Activated naive CD8-positive, alpha-beta T cell (primary cell): ENCODE data around the gene HORMAD2.
A peak's percentile ranks its signal among the peaks of the same experiment; 100 is the strongest.
"Not testable (repeated sequence)": the region's sequence is repeated elsewhere in the genome, so short reads cannot be mapped to it uniquely, and the experiment has no call there.

ENCODE experiments used
- H3K27ac Mint-ChIP-seq: one replicate; pipeline ENCODE4 v1.8.0; 2021; ENCODE audit warnings: mixed read lengths
- H3K27me3 Mint-ChIP-seq: one replicate; pipeline ENCODE4 v1.8.0; 2021; ENCODE audit warnings: mixed read lengths
- H3K36me3 Mint-ChIP-seq: one replicate; pipeline ENCODE4 v1.8.0; 2021; ENCODE audit warnings: mixed read lengths
- H3K4me1 Mint-ChIP-seq: one replicate; pipeline ENCODE4 v1.8.0; 2021; ENCODE audit warnings: low read depth, mixed read lengths
- H3K4me3 Mint-ChIP-seq: one replicate; pipeline ENCODE4 v1.8.0; 2021; ENCODE audit warnings: mild to moderate bottlenecking, mixed read lengths
- H3K9me3 Mint-ChIP-seq: one replicate; pipeline ENCODE4 v1.8.0; 2021; ENCODE audit warnings: low read depth, mixed read lengths

HORMAD2 gene

DNA sequence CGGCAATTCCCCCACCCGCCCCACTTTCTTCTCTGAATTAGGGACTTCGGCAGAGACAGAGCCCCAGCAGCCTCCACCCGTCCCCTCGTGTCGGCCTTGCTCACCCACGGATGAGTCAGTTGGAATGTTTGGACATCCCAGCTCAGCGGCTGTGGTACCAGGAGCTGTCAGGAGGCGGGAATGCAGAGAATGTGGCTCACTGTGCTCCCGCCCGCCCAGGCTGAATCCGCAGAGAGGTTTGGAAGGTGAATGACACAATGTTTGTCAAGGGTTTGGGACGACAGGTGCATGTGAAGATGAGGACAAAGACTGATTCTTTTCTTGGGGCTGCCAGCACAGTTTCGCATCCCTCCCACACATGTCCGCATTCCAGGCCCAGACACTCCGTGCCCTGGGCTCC, 126.7 kb downstream of the HORMAD2 start:
- no peaks in the 10 kb centered on the region for H3K9me3 Mint-ChIP-seq
- no peaks in the 10 kb centered on the region for H3K27me3 Mint-ChIP-seq
- H3K27ac Mint-ChIP-seq: no peak overlapping the region
- H3K4me3 Mint-ChIP-seq: no peak overlapping the region
- H3K4me1 Mint-ChIP-seq: no peaks in the 10 kb centered on the region
- H3K36me3 Mint-ChIP-seq: no peaks in the 10 kb centered on the region

DNA sequence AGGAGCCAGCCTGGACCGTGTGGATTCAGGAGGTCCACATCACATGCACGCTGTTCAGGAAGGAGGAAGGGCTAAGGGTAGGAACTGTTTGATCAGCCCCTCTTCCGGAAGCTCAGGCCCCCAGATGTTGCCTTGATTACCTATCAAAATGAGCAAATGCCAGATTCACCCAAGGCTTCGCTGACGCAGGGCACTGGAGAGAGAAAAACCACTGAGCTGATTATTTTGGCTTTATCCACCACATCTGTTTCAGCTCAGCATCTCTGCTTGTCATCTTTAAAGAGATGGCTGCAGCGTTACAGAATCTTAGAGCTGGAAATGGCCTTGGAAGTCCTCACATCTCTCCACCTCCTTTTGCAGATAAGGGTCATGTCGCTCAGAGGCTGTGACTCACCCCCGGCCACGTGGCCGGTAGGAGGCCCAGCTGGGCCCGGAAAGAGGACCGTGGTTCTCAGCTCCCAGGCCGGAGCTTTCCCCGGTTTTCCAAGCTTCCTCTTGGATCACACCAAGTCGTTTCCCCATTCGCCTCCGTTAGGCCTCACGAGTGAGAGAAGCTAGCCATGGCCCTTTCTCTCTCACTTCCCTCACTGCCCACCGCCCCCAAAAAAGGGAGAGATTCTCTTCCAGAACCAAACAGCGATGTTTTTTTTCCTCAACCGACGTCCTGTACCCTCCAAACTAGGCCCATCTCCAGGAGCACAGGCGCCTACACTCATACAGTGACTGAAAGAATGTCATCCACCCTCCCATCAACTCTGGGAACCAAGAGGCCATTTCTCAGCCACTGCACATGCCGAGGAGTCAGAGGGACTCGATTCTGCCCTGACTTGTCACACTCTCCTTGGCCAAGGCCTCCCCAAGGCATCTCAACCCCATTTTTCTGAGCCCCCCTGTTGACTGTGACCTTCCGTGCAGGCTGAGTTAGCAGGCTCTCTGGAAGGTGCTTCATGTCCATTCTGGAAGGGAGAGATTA, 128.7 kb downstream of the HORMAD2 start:
- no peaks in the 10 kb centered on the region for H3K36me3 Mint-ChIP-seq
- peaks cover 8% of the 10 kb centered on the region for H3K4me1 Mint-ChIP-seq
- H3K4me3 Mint-ChIP-seq: no peak overlapping the region
- H3K27ac Mint-ChIP-seq: no peak overlapping the region
- H3K27me3 Mint-ChIP-seq: no peaks in the 10 kb centered on the region
- H3K9me3 Mint-ChIP-seq: no peaks in the 10 kb centered on the region

DNA sequence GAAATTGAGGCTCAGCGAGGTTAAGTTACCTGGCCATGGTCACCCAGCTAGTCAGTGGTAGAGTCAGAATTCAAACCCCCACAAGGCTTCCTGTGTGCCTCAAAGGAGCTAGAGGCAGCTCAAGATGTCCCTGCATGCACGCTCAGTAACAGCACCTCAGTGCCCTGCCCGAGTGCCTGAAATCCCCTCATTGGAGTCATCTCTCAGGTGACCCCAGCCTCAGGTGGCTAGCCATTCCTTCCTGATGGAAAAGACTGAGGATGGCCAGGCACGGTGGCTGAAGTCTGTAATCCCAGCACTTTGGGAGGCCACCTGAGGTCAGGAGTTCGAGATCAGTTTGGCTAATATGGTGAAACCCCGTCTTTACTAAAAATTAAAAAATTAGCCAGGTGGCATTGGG, 129.4 kb downstream of the HORMAD2 start:
- Mint-ChIP-seq H3K27me3 (no peaks in the 10 kb centered on the region), H3K9me3 (no peaks in the 10 kb centered on the region), H3K27ac (no peak overlapping the region), H3K4me3 (no peak overlapping the region), H3K36me3 (no peaks in the 10 kb centered on the region), H3K4me1 (peaks cover 8% of the 10 kb centered on the region)

DNA sequence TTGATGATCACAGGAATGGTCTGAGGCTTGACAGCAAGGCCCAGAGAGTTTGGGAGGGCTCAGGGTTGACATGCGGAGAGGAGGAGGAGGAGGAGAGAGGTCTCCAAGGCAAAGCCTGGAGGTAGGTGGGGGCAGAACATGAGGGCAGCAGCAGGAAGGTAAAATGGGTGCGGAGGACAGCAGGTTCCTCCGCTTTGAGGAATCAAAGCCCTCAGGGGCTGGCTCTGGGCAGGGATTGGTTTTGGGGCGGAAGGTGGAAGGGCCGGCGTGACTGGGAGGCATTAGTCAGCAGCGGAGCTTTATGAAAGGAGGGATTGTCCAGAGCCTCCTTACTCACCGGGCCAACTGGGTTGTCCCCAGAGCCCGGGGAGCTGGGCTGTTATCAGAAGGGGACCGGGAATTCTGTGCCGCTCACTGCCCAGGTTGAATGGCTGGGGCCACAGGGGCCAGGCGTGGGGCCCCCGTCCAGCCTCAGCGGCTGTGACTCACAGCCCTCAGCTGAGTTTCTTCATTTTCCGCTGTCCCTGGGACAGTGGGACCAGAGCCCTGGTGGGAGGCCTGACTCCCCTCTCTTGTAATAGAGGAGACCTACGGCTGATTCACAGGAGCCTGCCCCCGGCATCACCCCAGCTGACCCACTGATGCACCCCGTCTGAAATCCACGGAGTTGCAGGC, 130.1 kb downstream of the HORMAD2 start:
- peaks cover 8% of the 10 kb centered on the region for H3K4me1 Mint-ChIP-seq
- no peaks in the 10 kb centered on the region for H3K9me3 Mint-ChIP-seq
- no peaks in the 10 kb centered on the region for H3K36me3 Mint-ChIP-seq
- H3K27me3 Mint-ChIP-seq: no peaks in the 10 kb centered on the region
- H3K4me3 Mint-ChIP-seq: no peak overlapping the region
- no peak overlapping the region for H3K27ac Mint-ChIP-seq

DNA sequence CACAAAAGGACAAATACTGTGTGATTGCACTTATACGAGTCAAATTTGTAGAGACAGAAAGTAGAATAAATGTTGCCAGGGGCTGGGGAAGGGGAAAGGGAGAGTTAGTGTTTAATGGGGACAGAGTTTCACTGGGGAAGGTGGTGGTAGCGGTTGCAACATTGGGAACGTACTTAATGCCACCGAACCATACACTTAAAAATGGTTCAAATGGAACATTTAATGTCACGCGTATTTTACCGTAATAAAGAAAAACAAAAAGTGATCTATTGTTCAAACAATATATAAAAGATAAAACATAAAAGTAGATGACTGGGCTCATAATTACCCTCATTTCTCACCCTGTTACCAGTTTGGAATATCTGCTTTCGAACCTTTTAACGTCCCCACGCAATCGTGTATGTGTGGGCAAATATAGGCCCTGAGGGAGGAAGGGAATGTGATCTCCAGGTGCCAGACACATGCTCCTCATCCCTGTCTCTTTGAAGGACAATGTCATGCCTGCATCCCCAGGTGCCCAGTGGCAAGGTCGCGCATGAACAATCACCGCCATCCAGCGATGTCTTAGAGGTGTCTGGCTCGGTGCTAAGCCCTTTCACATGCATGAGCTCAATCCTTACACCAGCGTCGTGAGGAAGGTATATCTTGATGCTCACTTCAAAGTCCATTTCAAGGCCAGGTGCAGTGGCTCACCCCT, 131.0 kb downstream of the HORMAD2 start:
- H3K4me1 Mint-ChIP-seq: peaks cover 8% of the 10 kb centered on the region
- H3K9me3 Mint-ChIP-seq: no peaks in the 10 kb centered on the region
- H3K27ac Mint-ChIP-seq: no peak overlapping the region

DNA sequence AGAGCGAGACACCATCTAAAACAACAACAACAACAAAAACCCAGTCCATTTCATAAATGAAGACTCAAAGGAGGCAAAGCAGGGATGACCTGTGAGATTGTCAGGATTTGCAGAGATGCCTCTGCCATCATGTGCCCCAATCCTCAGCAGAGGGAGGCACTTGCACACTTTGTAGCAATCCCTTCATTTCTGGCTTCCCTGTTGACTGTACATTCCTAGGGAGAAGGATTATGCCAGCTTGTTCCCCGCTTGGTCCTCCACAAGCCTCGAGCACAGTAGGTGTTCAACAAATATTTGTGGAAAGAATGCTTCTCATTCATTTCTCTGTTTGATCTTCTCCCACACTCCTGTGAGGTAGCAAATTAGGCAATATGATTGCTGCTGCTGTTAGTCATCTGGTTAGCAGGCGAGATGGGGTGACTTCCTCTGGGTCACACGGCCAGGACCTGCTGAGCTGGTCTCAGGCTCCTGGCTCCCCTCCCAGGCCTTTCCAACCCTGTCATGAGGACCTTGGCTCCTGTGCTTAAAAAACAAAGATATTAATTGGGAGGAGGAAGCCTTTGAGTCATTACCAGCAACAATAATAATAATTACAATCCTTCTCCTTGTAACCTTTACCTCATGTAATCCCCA, 132.2 kb downstream of the HORMAD2 start:
- H3K27me3 Mint-ChIP-seq: no peaks in the 10 kb centered on the region
- no peak overlapping the region for H3K4me3 Mint-ChIP-seq
- H3K9me3 Mint-ChIP-seq: no peaks in the 10 kb centered on the region
- no peak overlapping the region for H3K27ac Mint-ChIP-seq
- H3K36me3 Mint-ChIP-seq: no peaks in the 10 kb centered on the region
- peaks cover 8% of the 10 kb centered on the region for H3K4me1 Mint-ChIP-seq

More for the DNA sequence above, 131.0 kb downstream of the HORMAD2 start:
- no peaks in the 10 kb centered on the region for H3K36me3 Mint-ChIP-seq
- H3K4me3 Mint-ChIP-seq: no peak overlapping the region
- no peaks in the 10 kb centered on the region for H3K27me3 Mint-ChIP-seq

DNA sequence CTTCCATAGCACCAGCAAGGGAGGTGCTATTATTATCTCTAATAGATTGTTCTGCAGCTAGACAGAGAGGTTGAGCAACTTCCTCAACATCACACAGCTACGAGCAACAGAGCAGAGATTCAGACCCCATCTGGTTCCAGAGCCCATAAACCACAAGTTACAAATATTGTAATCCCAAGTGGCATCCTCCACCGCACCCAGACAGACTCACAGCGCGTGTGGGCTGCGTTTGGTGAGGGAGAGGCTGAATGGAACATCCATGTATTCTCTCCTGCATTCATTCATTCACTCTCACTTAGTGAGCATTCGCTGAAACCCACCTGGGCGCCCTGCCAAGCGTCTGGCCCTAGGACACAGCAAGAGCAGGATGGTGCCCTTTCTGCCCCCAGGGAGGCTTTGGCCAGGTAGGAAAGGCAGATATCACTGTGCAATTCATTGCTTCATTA, 132.8 kb downstream of the HORMAD2 start:
- no peaks in the 10 kb centered on the region for H3K36me3 Mint-ChIP-seq
- no peak overlapping the region for H3K4me3 Mint-ChIP-seq
- H3K4me1 Mint-ChIP-seq: peaks cover 8% of the 10 kb centered on the region
- no peaks in the 10 kb centered on the region for H3K27me3 Mint-ChIP-seq
- no peaks in the 10 kb centered on the region for H3K9me3 Mint-ChIP-seq
- no peak overlapping the region for H3K27ac Mint-ChIP-seq

DNA sequence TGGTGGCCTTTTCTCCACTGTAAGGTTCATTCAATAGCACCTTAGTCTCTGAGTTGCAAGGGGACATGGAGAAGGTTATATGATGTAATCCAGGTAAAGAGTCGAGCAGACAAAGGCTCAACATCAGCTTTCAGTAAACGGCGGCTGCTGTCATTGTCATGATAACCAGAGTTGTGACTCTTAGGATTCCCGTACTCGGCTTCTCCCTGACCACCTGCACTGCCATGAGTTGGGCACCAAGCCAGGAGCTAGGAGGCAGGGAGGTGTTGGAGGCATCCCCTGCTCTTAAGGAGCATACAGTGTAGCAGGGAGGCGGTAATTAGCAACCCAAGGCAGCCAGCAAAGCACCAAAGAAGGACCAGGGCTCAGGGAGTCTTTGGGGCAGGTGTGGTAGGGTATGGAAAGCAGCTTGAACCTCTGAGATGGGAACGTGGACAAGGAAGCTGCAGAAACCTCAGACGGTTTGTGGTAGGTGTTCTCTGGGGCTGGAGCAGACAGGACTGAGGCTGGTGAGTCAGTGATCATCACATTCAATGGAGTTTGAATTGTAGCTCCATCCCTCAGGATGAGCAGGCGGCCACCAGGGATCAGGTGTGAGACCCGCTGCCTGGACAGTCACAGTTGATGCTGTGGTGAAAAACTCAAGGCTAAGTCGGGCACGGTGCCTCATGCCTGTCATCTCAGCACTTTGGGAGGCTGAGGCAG, 134.6 kb downstream of the HORMAD2 start:
- Mint-ChIP-seq H3K4me1 (peaks cover 14% of the 10 kb centered on the region), H3K27ac (no peak overlapping the region)

DNA sequence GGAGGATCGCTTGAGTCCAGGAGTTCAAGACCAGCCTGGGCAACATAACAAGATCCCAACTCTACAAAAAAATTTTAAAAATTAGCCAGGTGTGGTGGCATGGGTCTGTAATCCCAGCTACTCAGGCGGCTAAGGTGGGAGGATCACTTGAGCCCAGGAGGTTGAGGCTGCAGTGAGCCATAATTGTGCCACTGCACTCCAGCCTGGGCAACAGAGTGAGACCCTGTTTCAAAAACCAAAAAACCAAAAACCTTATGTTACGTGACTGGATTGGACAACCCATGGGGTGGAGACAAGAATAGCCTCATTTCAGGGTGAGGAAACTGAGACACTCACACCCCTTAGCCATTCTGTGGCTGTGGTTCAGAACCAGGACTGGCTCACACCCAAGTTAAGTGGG, 136.0 kb downstream of the HORMAD2 start:
- not testable (repeated sequence) for H3K27ac Mint-ChIP-seq, H3K27me3 Mint-ChIP-seq, H3K9me3 Mint-ChIP-seq, H3K4me3 Mint-ChIP-seq, H3K36me3 Mint-ChIP-seq
- H3K4me1 Mint-ChIP-seq: peaks cover 28% of the 10 kb centered on the region

More for the DNA sequence above, 134.6 kb downstream of the HORMAD2 start:
- Mint-ChIP-seq H3K27me3 (no peaks in the 10 kb centered on the region), H3K4me3 (no peak overlapping the region), H3K9me3 (no peaks in the 10 kb centered on the region), H3K36me3 (no peaks in the 10 kb centered on the region)

DNA sequence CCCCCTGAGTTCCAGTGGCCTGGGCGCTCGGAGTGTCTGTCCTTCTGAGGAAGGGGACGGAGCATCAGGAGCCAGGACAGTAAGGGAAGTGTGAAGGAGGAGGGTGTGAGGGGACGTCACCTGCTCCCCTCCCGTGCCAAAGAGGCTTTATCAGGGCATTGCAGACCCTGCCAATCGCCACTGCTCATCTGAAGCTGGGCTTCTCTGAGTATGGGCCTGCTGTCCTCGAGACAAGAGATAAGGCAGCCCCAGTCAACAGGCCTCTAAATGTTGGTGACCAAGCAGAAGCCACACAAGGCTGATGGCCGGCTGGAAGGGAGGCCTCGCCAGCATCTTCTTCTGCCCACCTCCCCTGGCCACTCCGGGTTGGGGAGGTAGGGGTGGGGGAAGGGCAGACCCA, 136.4 kb downstream of the HORMAD2 start:
- Mint-ChIP-seq H3K4me3 (no peak overlapping the region), H3K27ac (no peak overlapping the region), H3K4me1 (peaks cover 32% of the 10 kb centered on the region), H3K36me3 (no peaks in the 10 kb centered on the region), H3K9me3 (no peaks in the 10 kb centered on the region), H3K27me3 (no peaks in the 10 kb centered on the region)

DNA sequence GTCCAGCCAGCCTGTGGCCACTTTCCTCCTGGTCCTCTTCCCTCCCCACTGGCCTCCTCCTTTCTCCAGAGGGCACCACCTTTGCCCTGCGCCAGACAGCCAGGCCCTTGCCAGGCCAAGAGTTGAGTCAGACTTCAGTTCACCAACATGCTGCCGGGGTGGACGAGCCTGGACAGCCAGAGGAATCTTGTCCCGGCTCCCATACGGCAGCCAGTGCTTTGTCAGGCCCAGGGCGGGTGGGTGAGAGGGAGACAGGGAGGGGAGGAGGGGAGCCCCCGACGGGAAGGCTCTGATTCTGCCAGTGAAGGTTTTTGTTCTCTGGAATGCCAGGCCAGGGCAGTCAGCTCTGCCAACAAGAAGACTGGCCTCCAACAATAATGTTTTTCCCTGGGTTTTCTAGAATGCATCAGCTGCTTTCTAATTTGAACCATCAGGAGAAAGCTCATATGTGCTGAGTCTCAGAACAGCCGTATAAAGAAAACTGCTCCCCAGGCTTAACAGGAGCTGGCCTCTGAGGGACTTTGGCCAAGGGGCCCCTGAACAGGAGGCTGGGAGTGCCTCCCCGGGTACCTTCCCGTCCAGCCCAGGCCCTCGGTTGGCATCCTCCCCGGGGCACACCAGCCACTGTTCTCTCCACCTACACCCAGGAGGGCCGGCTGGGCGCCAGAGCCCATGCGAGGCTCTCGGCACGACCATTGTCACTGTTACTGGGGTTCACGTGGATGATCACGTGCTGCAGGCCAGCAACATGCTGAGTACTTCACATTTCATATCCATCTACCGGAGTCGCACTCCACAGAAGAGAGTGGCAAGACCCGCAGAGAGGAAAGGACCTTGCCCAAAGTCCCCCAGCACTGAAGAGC, 137.7 kb downstream of the HORMAD2 start:
- Mint-ChIP-seq H3K9me3 (no peaks in the 10 kb centered on the region), H3K27ac (peak overlapping the region; percentile 10), H3K27me3 (no peaks in the 10 kb centered on the region), H3K4me1 (peaks cover 33% of the 10 kb centered on the region), H3K4me3 (no peak overlapping the region), H3K36me3 (no peaks in the 10 kb centered on the region)

DNA sequence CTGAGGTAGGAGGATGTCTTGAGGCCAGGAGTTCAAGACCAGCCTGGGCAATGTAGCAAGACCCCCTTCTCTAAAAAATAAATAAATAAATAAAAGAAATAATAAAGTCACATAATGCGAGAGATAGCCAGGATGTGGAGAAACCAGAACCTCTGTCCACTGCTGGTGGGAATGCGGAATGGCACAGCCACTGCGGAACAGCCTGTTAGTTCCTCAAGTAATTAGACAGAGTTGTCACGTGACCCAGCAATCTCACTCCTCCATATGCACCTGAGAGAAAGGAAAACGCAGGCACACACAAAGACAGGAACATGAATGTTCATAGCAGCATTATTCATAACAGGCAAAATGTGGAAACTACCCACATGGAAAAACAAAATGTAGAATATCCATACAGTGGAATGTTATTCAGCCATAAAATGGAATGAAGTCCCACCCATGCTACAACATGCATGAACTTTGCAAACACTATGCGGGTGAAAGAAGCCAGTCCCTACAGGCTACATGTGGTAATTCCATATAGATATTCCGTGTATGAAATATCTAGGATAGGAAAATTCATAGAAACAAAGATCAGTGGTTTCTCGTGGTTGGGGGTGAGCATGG, 138.9 kb downstream of the HORMAD2 start:
- H3K4me3 Mint-ChIP-seq: no peak overlapping the region
- peak overlapping the region; percentile 22 for H3K27ac Mint-ChIP-seq
- peaks cover 34% of the 10 kb centered on the region for H3K4me1 Mint-ChIP-seq
- no peaks in the 10 kb centered on the region for H3K27me3 Mint-ChIP-seq
- no peaks in the 10 kb centered on the region for H3K36me3 Mint-ChIP-seq
- no peaks in the 10 kb centered on the region for H3K9me3 Mint-ChIP-seq

DNA sequence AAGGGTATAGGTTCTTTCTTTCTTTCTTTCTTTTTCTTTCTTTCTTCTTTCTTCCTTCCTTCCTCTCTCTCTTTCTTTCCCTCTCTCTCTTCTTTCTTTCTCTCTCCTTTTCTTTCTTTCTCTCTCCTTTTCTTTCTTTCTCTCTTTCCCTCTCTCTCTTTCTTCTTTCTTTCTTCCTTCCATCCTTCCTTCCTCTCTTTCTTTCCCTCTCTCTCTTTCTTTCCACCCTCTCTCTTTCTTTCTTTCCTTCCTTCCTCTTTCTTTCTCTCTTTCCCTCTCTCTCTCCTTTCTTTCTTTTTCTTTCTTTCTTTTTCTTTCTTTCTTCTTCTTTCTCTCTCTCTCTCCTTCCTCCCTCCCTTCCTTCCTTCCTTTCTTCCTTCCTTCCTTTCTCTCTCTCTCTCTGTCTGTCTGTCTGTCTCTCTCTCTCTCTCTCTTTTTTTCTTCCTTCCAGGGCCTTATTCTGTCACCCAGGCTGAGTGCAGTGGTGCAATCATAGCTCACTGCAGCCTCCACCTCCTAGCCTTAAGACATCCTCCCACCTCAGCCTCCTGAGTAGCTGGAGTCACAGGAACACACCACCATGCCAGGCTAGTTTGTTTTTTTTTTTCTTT, 139.5 kb downstream of the HORMAD2 start:
- Mint-ChIP-seq H3K36me3 (no peaks in the 10 kb centered on the region), H3K27me3 (no peaks in the 10 kb centered on the region), H3K27ac (peak overlapping the region; percentile 87), H3K9me3 (no peaks in the 10 kb centered on the region), H3K4me1 (peaks cover 34% of the 10 kb centered on the region), H3K4me3 (peak overlapping the region; percentile 27)
